ENCODE data around the gene TMEM248. TPM values are rescaled to one million over a fixed set of nuclear protein-coding genes. Genes with fewer than 3 reads are reported as not detected.
"Not testable (repeated sequence)": the region's sequence is repeated elsewhere in the genome, so short reads cannot be mapped to it uniquely, and the experiment has no call there.

The TMEM248 gene
- total and polyA plus RNA-seq, 8 donors: 15.9 to 64.0 (median 49.1) TPM

DNA sequence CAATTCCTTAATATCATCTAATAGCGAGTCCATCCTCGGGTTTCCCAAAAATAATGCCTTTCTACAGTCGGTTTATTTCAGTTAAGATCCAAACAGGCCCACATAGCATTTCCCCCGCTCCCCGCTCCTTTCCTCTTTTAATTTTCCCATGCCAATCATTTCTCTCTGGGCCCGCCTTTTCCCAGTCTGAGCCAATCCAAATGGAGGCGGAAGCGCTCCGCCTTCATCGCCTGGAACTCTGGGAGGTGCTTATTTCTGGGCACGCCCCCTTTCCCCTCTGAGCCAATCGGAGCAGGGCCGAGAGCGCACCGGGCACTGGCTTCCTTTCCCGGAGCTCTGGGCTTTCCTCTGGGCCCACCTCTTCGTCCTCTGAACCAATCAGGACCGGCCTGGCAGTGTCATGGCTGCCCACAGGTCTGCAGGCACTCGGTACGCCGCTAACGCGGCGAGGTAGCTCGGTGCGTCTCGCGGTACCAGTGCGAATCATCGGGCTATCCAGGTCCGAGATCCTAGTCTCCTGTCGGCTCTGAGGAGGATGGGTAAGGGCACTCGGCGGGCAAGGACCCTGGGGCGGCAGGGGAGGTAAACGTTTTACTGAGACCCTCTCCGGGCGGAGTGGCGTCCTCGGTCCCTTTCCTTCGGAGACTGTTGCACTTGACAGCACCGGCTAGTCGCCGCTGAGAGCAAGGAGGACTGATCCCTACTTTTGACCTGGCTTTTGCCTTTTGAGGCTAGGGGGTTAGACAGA, 75.6 kb downstream of the TMEM248 start, which contains the start of gene TYW1:
Gene TYW1 (plus strand): TSS at position 390 of the 748 bp plus-strand sequence. CDS start 146 bp downstream, at position 536.
- H3K27ac ChIP-seq: peak within 1 kb of the TSS; percentile 18 to 97 (median 96)

DNA sequence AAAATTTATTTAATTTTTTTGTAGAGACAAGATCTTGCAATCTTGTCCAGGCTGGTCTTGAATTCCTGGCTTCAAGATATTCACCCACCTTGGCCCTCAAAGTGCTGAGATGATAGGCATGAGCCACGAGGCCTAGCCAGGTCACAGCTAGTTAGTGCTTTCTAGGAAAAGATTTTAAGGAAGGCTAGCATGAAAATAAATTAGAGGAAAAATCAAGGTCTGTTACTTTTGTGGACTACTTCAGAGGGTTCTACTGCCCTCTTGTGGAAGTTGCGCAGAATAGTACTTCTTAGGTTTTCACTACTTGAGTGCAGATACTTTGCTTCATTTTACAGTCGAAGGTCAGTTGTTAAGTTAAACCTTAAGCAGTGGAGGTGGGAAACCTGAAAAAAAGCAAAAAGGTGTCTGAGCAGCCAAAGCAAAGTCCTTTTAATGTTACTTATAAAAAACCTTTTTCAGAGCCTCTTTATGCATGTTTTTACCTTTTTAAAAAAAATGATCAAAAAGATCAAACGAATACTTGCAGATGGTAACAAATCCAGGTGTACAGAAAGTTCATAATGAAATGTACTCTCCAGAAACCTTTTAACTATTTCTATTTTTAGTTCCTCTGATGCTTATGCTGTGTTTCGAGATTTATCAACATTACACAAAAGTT, 79.7 kb downstream of the TMEM248 start:
- peak in 1 of 4 donors; percentile 19 for ATAC-seq

More for the DNA sequence above, 75.6 kb downstream of the TMEM248 start, which contains the start of gene TYW1:
- Histone ChIP-seq H3K4me3 (peak within 1 kb of the TSS; percentile 64 to 72 (median 66)), H3K36me3 (peaks cover 0 to 17% (median 8%) of the 10 kb centered on the region in 3 donors), H3K4me1 (peaks cover 0 to 18% (median 6%) of the 10 kb centered on the region in 3 donors)
- WGBS, 2 donors: 0% methylated on average over 34 to 44 of the region's 44 CpGs
- FAIRE-seq: peak; percentile 96
- H3K9me3 ChIP-seq; H3K27me3 ChIP-seq; intact Hi-C loops (cut with DNase I): not testable (repeated sequence)
- DNase-seq: peak; percentile 94 to 100 (median 98)
- ATAC-seq: peak; percentile 81 to 89 (median 84)

DNA sequence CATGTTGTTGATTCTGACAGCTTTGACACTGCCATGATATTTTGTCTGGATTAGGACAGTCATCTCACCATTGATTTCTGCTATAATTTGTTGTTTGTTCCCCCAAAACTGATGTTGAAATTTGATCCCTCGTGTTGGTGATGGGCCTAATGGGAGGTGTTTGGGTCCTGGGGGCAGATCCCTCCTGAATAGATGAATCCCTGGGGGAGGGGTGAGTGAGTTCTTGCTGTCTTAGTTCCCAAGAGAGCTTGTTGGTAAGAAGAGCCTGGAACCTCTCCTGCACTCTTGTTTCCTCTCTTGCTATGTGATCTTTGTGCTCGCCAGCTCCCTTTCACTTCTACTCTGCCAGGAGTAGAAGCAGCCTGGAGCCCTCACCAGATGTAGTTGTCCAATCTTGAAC, 83.1 kb downstream of the TMEM248 start:
- H3K27me3 ChIP-seq; H3K4me3 ChIP-seq; H3K4me1 ChIP-seq; H3K9me3 ChIP-seq; H3K27ac ChIP-seq; FAIRE-seq; intact Hi-C loops (cut with DNase I); DNase-seq; ATAC-seq; H3K36me3 ChIP-seq: not testable (repeated sequence)
- 84 to 88% methylated on average over 1 to 2 of the region's 2 CpGs for WGBS, 2 donors

More for the DNA sequence above, 79.7 kb downstream of the TMEM248 start:
- peak; percentile 47 for FAIRE-seq
- WGBS, 2 donors: 31 to 40% methylated on average over 4 of the region's 5 CpGs
- H3K4me1 ChIP-seq; H3K27me3 ChIP-seq; H3K36me3 ChIP-seq; H3K4me3 ChIP-seq; H3K9me3 ChIP-seq; intact Hi-C loops (cut with DNase I); H3K27ac ChIP-seq; DNase-seq: not testable (repeated sequence)
- TF ChIP-seq, protein P1, sequence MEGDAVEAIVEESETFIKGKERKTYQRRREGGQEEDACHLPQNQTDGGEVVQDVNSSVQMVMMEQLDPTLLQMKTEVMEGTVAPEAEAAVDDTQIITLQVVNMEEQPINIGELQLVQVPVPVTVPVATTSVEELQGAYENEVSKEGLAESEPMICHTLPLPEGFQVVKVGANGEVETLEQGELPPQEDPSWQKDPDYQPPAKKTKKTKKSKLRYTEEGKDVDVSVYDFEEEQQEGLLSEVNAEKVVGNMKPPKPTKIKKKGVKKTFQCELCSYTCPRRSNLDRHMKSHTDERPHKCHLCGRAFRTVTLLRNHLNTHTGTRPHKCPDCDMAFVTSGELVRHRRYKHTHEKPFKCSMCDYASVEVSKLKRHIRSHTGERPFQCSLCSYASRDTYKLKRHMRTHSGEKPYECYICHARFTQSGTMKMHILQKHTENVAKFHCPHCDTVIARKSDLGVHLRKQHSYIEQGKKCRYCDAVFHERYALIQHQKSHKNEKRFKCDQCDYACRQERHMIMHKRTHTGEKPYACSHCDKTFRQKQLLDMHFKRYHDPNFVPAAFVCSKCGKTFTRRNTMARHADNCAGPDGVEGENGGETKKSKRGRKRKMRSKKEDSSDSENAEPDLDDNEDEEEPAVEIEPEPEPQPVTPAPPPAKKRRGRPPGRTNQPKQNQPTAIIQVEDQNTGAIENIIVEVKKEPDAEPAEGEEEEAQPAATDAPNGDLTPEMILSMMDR (IDR thresholded peaks at IDR 0.05): peak in 2 of 4 donors; percentile 25 to 44

DNA sequence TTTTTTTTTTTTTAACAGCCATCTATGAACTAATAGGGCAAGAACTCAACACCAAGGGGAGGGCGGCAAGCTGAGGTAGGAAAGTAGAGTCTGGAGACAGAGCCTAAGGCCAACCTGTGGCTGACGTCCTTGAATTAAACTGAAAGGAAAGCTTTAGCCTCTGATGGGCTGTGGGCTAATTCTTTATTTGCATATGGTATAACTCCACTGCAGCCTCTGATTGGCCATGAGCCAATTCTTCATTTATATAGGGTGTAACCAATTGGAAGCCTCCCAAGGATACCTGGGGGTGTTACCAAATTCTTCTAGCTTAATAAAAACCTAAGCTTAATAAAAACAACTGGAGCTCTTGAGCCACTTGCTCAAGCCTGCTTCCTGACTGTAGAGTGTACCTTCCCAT, 85.9 kb downstream of the TMEM248 start:
- 73 to 88% methylated on average over 2 of the region's 2 CpGs for WGBS, 2 donors
- H3K27me3 ChIP-seq: no peaks in the 10 kb centered on the region
- ATAC-seq: no peak
- H3K36me3 ChIP-seq: peaks cover 0 to 13% (median 0%) of the 10 kb centered on the region in 3 donors
- H3K4me3 ChIP-seq: no peak overlapping the region
- H3K9me3 ChIP-seq: no peaks in the 10 kb centered on the region
- no peak for FAIRE-seq
- DNase-seq: no peak
- TF ChIP-seq, protein P1 (IDR thresholded peaks at IDR 0.05): no peak
- intact Hi-C loops (cut with DNase I): no loop called here
- no peaks in the 10 kb centered on the region for H3K4me1 ChIP-seq
- H3K27ac ChIP-seq: no peak overlapping the region

Other genes with a start within 250 kb of the TMEM248 start
- 10 to 100 TPM; 12.8 to 17.6 (median 14.8) TPM for gene RABGEF1, start 180.5 kb upstream of the TMEM248 start, total RNA-seq
- gene RABGEF1, start 180.5 kb upstream of the TMEM248 start, polyA plus RNA-seq: 10 to 100 TPM in 1 of 2 donors, 1 to 10 TPM in 1; 7.9 to 11.1 TPM
- gene SBDS, start 74.4 kb downstream of the TMEM248 start, total RNA-seq: 10 to 100 TPM; 38.1 to 56.1 (median 42.8) TPM
- gene SBDS, start 74.4 kb downstream of the TMEM248 start, polyA plus RNA-seq: 10 to 100 TPM; 37.1 to 75.8 TPM
- gene TYW1, start 75.6 kb downstream of the TMEM248 start, total RNA-seq: 1 to 10 TPM; 4.0 to 8.6 (median 7.3) TPM
- gene TYW1, start 75.6 kb downstream of the TMEM248 start, polyA plus RNA-seq: 1 to 10 TPM; 4.8 to 9.2 TPM

Data from pancreas (tissue), 10 donors.